AG04450 (cell line): ENCODE data around the gene PAPLN. TPM values are rescaled to one million over a fixed set of nuclear protein-coding genes. Genes with fewer than 3 reads are reported as not detected.
"Not testable (repeated sequence)": the region's sequence is repeated elsewhere in the genome, so short reads cannot be mapped to it uniquely, and the experiment has no call there.

ENCODE experiments used
- CTCF ChIA-PET: fragments of 300-600, 350-600 bp; formaldehyde crosslinking; extraction: SDS; loops from one replicate; lab custom pipeline; 2022; ENCODE audit warnings: antibody characterized with exemption, inconsistent platforms; lab: Charles Lee
- POLR2A ChIA-PET: fragments of 350-600 bp; formaldehyde crosslinking; extraction: SDS; loops from one replicate; lab custom pipeline; 2021; ENCODE audit warnings: antibody characterized with exemption, inconsistent platforms; lab: Yijun Ruan, JAX
- DNase-seq: peaks from one replicate; pipeline ENCODE4 v3.0.0-alpha.2; 2011; ENCODE audit warnings: low read depth, low spot score
- H3K27ac ChIP-seq: one replicate; pipeline ENCODE4 v1.5.1; 2012; ENCODE audit warnings: low read depth, low read length, control low read depth
- H3K27me3 ChIP-seq: one replicate; pipeline ENCODE4 v1.6.0; 2012; ENCODE audit warnings: low read length; ENCODE audit not compliant: control insufficient read depth, insufficient read depth
- H3K4me3 ChIP-seq: 2 replicates; pipeline ENCODE4 v1.5.1; 2011; ENCODE audit warnings: mild to moderate bottlenecking, low read depth, low read length, control low read depth
- H3K9me3 ChIP-seq: 2 replicates; pipeline ENCODE4 v1.5.1; 2012; ENCODE audit warnings: low read length; ENCODE audit not compliant: control insufficient read depth, insufficient read depth
- polyA minus RNA-seq: library from RNA; depleted of rRNA, polyadenylated mRNA; stranded (reverse); fragments of >200 nt; gene quantifications from 2 replicates; pipeline ENCODE4 v1.2.3, GENCODE V29; 2011; rRNA and poly(A)+ RNA removed
- polyA plus RNA-seq: library from polyadenylated mRNA; depleted of rRNA; stranded (reverse); fragments of >200 nt; gene quantifications from 2 replicates; pipeline ENCODE4 v1.2.3, GENCODE V29; 2011; rRNA removed
- TF ChIP-seq, protein P1 (sequence below): IDR thresholded peaks from 2 replicates; pipeline ENCODE4 v1.5.1; 2011; ENCODE audit warnings: low read depth, low read length, control low read depth, inconsistent platforms

PAPLN gene
- polyA plus RNA-seq (3.1 and 3.4 TPM in 2 replicates), polyA minus RNA-seq (2.7 and 3.0 TPM in 2 replicates)

DNA sequence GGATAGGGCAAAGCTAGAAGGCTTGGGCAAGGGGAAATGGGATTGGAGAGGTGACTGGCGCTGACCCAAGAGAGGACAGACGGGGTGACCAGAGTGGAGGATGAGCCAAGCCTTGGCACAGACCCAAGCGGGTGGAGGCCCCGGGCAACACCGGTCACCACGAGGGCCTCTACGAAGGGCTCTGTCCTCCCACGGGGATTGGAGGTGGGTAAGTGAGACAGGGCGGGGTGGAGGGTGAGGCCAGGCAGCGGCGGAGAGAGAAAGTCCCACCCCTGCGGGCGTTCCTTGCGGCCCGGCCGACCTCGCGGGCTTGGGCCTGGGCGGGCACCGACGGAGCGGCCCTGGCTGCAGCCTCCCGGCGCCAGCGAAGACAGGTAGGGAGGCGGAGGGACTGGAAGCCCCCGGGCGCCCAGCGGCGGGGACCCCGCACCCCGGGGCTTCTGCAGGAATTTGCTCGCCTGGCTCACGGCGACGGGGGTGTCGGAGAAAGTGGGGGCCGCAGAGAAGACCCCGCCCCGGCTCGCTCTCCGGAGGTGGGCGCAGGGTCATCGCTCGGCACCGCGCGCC is at the start of gene PAPLN:
TSS of gene PAPLN (plus strand) at position 288 of the 567 bp plus-strand sequence. CDS start 2,273 bp downstream, outside the sequence.
- Histone ChIP-seq H3K27me3 (peaks cover 40% of the 10 kb centered on the region), H3K9me3 (no peaks in the 10 kb centered on the region), H3K27ac (peak within 1 kb of the TSS; percentile 0), H3K4me3 (peak within 1 kb of the TSS; percentile 40)
- CTCF ChIA-PET, result no interaction called here
- no peak for DNase-seq
- POLR2A ChIA-PET, result interaction anchor here (1.5 kb wide), 1 partner anchor 14 kb away, joined by 3 read pairs; no protein-coding TSS in a partner anchor
- TF ChIP-seq, protein P1, sequence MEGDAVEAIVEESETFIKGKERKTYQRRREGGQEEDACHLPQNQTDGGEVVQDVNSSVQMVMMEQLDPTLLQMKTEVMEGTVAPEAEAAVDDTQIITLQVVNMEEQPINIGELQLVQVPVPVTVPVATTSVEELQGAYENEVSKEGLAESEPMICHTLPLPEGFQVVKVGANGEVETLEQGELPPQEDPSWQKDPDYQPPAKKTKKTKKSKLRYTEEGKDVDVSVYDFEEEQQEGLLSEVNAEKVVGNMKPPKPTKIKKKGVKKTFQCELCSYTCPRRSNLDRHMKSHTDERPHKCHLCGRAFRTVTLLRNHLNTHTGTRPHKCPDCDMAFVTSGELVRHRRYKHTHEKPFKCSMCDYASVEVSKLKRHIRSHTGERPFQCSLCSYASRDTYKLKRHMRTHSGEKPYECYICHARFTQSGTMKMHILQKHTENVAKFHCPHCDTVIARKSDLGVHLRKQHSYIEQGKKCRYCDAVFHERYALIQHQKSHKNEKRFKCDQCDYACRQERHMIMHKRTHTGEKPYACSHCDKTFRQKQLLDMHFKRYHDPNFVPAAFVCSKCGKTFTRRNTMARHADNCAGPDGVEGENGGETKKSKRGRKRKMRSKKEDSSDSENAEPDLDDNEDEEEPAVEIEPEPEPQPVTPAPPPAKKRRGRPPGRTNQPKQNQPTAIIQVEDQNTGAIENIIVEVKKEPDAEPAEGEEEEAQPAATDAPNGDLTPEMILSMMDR, result no peak

GRCh38 chr14:73188501-73188911 is 48.8 kb upstream of the PAPLN start:
- peak overlapping the region; percentile 82 for H3K27ac ChIP-seq

GRCh38 chr14:73189651-73190050 is 47.7 kb upstream of the PAPLN start:
- TF ChIP-seq, protein P1, result no peak
- CTCF ChIA-PET, result interaction anchor here (0.9 kb wide), 1 partner anchor 106 kb away, joined by 3 read pairs; no protein-coding TSS in a partner anchor

More at GRCh38 chr14:73188501-73188911, 48.8 kb upstream of the PAPLN start:
- ChIA-PET POLR2A (interaction anchor here (0.6 to 1.1 kb wide), 6 partner anchors 12 to 41 kb away, joined by 3 to 5 read pairs (median 3); no protein-coding TSS in a partner anchor), CTCF (interaction anchor here (1.1 kb wide), 1 partner anchor 106 kb away, joined by 3 read pairs; no protein-coding TSS in a partner anchor)
- no peak overlapping the region for H3K4me3 ChIP-seq
- TF ChIP-seq, protein P1, result no peak
- DNase-seq, result peak; percentile 56
- no peaks in the 10 kb centered on the region for H3K27me3 ChIP-seq
- no peaks in the 10 kb centered on the region for H3K9me3 ChIP-seq

DNA sequence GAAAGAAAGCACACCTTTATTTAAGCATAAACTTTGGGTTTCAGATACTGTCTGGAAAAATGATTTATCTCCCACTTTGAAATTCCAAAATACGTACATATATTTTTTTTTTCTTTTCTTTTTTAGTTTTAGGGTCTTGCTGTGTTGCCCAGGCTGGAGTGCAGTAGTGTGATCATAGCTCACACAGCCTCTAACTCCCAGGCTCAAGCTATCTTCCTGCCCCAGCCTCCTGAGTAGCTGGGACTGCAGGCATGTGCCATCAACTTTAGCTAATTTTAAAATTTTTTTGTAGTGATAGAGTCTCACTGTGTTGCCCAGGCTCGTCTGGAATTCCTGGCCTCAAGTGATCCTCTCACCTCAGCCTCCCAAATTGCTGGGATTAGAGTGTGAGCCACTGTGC is 45.9 kb upstream of the PAPLN start:
- no peak for DNase-seq
- Histone ChIP-seq H3K27me3 (no peaks in the 10 kb centered on the region), H3K9me3 (no peaks in the 10 kb centered on the region), H3K27ac (no peak overlapping the region), H3K4me3 (no peak overlapping the region)
- ChIA-PET POLR2A (no interaction called here), CTCF (no interaction called here)
- TF ChIP-seq, protein P1, result no peak

More at GRCh38 chr14:73189651-73190050, 47.7 kb upstream of the PAPLN start:
- no peaks in the 10 kb centered on the region for H3K27me3 ChIP-seq
- H3K27ac ChIP-seq, result no peak overlapping the region
- POLR2A ChIA-PET, result no interaction called here
- no peak for DNase-seq
- no peaks in the 10 kb centered on the region for H3K9me3 ChIP-seq
- H3K4me3 ChIP-seq, result no peak overlapping the region

- H3K4me3 ChIP-seq, DNase-seq, H3K27me3 ChIP-seq, POLR2A ChIA-PET, H3K27ac ChIP-seq, H3K9me3 ChIP-seq: not testable (repeated sequence)
- CTCF ChIA-PET, result interaction anchor here (0.6 to 0.9 kb wide), 2 partner anchors 21 to 44 kb away, joined by 3 to 4 read pairs; no protein-coding TSS in a partner anchor
Measured at GRCh38 chr14:73194306-73194705, 43.0 kb upstream of the PAPLN start.
